Measurements from ENCODE around the gene PPA1.
"Not testable (repeated sequence)": the region's sequence is repeated elsewhere in the genome, so short reads cannot be mapped to it uniquely, and the experiment has no call there.

The PPA1 gene

DNA sequence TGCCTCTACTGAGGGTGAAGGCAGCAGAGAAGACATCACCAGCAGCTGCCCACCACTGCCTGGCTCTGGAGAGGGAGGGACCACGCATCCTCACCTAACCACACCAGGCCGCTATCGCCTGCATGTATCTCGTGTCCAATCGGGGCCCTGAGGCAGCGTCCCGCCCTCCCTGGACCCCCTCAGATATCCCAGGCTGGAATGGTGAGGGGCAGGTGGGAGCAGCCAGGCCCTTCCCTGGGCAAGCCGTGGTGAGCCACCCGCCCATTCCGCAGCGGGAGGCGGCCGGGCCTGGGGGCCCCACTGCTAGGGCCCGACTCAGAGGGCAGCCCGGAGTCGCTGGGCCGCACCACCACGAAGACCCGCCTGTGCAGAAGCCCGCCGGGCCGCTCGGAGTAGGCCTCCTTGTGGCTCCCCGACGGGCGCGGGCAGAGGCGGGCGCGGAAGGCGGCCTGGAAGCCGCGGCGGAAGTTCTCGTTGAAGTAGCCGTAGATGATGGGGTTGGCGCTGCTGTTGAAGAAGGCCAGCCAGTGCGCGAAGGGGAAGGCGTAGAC is 21.6 kb upstream of the PPA1 start:
- no peak for DNase-seq (ENCODE audit: low spot score)

DNA sequence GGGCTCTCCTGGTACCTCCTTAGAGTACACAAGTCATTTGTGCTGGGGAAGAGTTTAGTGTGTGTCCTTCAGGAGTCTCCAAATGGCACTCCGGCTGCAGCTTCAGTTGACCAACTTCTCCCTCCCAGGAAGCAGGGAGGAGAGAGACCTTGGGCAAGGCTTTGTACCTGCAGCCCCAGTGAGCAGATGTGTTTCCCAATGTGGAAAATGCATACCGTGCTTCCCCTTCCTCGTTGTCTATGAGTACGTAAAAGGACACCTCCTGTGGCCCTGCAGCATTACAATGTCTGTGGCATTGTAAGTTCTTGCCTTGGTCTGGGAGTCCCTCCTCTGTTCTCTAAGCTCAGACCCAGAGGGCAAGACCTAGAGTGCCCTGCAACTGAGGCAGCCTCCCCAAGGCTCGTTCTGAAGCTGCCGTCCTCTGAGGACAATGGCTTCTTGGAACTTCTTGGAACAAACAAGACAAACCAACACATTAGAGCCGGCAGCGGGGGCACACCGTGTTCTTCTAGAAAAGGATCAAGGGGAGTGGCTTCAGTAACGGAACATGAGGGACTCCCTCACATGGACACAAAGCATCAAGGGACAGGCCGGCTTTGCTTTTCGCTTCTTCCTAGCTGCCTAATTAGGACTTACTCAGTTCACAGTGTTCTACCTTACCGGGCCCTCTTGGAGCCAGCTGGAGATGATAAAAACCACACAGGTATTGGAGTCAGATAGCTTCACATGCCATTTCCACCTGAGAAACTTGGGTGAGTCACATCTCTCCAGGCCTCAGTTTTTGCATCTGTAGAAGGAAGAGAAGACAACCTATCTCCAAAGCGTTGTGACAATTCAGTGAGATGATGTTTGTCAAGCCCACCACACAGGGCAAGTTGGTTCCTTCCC is 20.9 kb upstream of the PPA1 start:
- no peak for DNase-seq (ENCODE audit: low spot score)

DNA sequence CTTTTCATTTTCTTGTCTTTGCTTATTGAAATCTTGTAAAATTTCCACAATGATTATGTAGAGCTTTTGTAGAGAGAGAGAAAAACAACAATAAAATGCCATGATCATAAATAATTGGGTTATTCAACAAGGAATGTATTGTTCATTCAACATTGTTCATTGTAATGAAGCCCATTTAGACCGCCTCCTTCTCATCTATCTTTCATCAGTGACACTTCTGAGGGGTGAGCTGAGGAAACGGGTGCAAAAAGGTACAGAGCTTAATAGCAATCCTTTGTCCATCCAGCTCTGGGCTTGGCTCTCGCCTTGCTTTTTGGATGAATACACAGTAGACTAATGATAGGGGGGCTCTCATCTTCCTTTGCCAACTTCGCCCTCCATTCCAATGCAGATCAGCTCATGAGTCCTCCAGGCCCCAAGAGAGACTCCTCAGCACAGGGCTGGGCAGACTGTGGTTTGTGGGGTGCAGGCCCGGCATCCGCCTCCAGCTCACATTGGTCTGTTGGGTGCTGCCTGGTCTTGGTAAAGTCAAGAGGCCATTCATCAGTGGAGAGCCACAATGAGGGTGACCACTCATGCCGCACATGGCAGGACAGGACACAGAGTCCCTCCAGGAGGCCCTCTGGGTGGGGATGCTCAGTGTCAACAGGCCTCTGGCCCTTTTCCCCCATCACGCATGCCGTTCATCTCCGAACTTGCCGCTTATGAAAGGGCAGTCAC is 17.9 kb upstream of the PPA1 start:
- DNase-seq (ENCODE audit: low spot score), result no peak

DNA sequence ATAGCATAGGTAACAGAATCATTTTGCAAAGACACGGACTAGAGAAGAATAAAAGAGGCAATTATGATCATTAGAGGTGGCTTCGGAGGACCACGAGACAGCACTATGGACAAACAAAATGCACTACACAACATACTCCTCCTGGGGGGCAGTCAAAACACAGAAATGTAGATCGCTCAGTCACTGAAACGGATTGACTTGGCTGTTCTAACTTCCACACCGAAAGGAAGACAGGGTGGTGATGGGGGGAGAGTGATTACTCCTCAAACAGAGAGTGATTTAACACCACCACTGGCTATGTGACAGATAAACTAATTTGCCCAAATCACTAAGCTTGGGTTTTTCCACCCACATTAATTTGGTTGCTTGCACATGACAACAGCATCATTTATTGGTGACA is 14.1 kb upstream of the PPA1 start:
- no peak for DNase-seq (ENCODE audit: low spot score)

DNA sequence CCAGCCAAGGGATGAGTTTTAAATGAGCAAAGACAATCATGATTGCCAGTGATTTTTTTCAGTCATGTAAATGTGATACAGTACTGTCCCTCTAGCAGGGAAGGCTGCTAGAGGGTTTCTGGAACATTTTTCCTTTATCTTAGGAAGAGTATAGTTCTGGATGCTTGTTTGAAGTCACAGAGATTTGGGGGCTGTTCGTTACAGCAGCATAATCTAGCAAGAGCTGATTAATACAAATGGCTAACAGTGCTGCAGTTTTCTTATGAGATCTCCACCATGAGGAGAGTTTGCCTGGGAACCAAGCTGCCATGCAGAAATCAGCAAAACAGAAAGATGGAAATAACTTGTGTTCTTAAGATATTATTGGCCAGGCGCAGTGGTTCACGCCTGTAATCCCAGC is 7.9 kb upstream of the PPA1 start:
- DNase-seq (ENCODE audit: low spot score), result no peak

DNA sequence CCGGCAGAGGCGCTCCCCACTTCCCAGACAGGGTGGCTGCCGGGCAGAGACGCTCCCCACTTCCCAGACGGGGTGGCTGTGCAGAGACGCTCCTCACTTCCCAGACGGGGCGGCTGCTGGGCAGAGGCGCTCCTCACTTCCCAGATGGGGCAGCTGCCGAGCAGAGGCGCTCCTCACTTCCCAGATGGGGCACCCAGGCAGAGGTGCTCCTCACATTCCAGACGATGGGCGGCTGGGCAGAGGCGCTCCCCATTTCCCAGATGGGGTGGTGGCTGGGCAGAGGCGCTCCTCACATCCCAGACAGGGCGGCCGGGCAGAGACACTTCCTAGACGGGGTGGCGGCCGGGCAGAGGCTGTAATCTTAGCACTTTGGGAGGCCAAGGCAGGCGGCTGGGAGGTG is 6.8 kb upstream of the PPA1 start:
- DNase-seq (ENCODE audit: low spot score), result not testable (repeated sequence)

DNA sequence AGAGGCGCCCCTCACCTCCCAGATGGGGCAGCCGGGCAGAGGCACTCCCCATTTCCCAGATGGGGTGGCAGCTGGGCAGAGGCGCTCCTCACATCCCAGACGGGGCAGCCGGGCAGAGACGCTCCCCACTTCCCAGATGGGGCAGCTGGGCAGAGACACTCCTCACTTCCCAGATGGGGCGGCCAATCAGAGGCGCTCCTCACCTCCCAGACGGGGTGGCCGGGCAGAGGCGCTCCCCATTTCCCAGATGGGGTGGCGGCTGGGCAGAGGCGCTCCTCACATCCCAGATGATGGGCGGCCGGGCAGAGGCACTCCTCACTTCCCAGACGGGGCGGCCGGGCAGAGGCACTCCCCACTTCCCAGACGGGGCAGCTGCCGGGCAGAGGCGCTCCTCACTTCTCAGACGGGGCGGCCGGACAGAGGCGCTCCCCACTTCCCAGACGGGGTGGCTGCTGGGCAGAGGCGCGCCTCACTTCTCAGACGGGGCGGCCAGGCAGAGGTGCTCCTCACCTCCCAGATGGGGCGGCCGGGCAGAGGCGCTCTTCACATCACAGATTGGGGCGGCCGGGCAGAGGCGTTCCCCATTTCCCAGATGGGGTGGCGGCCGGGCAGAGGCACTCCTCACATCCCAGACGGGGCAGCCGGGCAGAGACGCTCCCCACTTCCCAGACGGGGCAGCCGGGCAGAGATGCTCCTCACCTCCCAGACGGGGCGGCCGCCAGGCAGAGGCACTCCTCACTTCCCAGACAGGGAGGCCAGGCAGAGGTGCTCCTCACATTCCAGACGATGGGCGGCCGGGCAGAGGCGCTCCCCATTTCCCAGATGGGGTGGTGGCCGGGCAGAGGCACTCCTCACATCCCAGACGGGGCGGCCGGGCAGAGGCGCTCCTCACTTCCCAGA is 6.1 kb upstream of the PPA1 start:
- not testable (repeated sequence) for DNase-seq (ENCODE audit: low spot score)

DNA sequence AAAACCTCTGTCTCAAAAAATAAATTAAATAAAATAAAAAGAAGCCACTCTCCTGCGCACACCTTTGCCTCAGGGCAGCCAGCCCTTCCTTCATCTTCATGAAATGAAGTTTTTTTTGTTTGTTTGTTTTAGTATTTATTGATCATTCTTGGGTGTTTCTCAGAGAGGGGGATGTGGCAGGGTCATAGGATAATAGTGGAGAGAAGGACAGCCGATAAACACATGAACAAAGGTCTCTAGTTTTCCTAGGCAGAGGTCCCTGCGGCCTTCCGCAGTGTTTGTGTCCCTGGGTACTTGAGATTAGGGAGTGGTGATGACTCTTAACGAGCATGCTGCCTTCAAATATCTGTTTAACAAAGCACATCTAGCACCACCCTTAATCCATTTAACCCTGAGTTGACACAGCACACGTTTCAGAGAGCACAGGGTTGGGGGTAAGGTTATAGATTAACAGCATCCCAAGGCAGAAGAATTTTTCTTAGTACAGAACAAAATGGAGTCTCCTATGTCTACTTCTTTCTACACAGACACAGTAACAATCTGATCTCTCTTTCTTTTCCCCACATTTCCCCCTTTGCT is 4.8 kb upstream of the PPA1 start:
- DNase-seq (ENCODE audit: low spot score), result not testable (repeated sequence)

DNA sequence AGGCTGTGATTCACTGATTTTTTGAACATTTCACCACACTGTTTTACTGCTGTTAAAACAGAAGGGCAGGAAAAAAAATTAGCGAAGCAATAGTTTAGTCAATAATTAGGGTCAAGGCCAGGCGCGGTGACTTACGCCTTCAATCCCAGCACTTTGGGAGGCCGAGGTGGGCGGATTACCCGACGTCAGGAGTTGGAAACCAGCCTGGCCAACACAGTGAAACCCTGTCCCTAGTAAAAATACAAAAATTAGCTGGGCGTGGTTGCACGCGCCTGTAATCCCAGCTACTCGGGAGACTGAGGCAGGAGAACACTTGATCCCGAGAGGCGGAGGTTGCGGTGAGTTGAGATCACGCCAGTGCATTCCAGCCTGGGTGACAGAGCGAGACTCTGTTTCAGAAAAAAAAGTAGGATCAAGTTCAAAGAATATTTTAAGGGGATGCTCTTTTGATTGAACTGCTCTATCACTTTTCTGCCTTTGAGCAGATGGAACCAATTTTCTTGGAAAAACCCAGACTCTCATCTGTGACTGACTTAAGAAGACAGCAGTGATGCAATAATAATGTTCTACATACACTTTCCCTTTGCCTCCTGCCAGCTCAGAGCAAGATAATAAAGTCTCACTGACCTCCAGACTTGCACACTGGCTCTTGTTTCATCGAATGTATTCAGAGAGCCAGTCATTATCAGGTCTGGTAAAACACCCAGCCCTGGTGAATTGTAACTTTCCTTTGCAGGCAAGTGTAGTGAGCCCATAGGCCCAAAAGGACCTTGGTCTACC is 1.6 kb upstream of the PPA1 start:
- DNase-seq (ENCODE audit: low spot score), result no peak

DNA sequence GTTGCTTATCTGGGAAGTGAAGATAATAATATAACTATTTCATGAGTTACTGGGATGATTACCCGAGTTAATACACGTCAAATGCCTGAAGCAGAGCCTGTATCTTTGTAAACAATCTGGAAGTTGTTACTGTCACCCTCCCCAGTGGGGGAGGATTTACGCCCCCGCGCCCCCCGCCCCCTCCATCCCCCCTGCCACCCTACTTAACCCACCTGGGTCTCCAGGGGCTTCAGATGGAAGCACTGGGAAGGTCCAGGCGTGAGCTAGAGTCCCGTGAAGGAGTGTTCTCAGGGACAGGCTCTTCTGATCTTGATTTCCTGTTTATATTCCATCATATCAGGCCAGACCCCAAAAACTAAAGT is 691 bp upstream of the PPA1 start:
- DNase-seq (ENCODE audit: low spot score), result no peak

DNA sequence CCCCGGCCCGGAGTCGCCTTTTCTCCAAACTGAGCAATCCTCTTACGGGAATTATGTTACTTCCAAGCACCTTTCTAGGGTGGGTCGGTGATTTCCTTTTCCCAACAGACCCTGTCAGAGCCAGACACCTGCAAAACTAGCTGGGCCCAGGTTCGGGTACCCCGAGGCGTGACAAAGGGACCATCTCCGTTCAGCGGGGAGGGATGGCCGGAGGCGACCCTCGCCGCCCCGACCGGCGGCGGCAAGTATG is 445 bp downstream of the PPA1 start:
- DNase-seq (ENCODE audit: low spot score), result no peak

DNA sequence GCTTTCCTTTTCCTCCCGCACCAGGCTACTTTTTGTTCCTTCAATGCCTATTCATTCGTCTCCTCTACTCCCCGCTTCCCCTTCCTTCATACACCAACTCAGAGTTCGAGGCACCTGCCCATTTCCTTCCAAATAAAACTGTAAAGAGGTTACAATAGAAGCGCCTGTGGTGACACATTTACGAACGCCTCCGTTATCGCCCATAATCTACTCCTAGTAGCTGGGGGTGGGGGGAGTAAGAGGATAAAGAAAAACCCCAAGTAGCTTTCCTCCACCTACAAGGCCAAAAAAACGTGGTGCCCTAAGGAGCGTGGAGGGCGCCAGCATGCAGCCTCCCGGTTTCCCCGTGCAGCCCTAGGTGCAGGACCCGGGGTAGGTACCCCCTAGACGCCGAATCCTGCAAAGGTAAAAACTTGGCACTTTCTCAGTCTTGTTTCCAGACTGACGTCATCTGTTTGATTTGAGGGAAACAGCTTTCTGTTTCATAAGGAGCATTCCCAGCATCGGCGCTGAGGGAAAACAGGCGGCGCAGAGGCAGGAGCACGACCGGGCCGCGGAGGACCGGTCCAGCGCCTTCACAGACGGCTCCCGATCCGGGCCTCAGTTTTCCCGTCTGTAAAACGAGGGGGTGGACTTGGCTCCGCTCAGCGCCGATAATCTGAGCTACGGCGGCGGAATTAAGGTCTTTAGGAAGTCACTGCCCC is 922 bp downstream of the PPA1 start:
- no peak for DNase-seq (ENCODE audit: low spot score)

DNA sequence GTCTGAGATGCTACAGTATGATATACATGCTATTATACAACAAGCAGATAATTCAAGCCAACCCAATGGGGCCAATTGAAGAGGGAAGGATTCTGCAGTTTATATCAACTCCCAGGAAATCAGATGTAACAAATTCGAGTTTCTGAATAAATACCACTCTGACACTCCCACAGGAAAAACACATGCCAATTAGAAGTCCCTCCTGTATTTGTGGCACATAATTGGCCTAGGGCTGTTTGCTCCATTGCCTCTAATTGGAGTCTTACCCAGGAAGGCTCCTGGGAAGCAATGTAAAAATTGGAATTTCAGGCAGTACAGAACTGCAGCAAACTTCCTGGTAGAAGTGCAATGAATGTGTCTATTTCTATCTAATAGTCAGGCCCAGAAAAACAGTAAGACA is 4.7 kb downstream of the PPA1 start:
- no peak for DNase-seq (ENCODE audit: low spot score)

DNA sequence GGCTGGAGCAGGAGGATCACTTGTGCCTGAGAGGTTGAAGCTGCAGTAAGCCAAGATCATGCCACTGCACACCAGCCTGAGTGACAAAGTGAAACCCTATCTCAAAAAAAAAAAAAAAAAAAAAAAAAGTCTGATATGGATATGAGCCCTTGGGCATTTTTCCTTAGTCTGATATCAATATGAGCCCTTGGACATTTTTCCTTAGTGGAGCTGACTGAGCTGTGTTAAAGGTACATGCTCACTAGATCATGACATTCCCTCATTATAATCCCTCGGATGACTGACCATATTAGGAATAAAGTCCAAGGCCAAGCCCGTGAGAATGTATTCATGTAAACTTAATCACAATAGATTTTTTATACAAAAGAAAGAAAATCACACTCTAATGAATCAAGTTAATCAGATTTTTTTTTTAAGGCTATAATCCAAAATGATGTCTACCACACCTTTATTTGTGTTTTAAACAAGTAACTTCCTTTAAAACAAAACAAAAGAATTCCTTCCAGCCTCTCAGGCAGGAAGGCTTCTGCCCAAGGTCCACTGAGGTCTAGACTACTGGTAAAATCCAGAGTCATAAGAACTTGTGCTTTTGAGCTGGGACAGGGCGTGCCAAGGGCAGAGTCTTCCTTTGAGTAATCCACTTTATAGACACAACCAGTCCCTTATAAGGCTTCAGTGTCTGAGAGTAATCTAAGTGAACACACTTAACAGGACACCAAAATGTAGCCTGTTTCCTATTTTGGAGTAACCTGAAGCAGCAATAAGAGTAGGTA is 5.5 kb downstream of the PPA1 start:
- DNase-seq (ENCODE audit: low spot score), result no peak

DNA sequence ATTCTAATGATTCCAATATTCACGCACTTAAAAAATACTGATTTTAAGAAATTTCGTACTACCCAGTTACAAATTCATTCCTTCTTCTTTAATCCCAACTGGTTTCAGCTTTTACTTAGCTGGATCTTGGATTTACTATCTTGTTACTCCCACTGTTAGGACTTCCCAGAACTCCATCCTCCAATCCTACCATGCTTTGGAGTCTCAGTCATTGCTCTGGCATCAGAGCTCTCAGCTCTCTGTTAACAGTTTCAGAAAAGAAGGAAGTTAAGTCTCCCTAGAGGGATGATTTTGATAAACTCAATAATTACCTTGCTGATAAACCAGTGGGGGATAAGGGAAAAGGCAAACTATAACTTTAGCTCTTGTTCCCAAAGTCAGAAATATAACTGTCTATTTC is 9.5 kb downstream of the PPA1 start:
- DNase-seq (ENCODE audit: low spot score), result no peak

DNA sequence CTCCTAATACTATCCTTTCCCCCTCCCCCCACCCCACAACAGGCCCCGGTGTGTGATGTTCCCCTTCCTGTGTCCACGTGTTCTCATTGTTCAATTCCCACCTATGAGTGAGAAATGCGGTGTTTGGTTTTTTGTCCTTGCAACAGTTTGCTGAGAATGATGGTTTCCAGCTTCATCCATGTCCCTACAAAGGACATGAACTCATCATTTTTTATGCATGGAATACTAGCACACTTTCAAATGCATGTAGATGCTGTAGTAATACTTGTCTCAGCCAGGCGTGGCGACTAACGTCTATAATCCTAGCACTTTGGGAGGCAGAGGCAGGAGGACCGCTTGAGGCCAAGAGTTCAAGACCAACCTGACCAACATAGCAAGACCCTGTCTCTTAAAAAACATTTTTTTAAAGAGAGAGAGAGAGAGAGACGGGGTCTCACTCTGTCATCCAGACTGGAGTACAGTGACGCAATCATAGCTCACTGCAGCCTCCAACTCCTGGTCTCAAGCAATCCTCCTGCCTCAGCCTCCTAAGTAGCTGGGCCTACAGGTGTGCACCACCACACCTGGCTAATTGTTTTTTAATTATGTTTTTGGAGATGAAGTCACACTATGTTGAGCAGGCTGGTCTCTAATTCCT is 10.3 kb downstream of the PPA1 start:
- DNase-seq (ENCODE audit: low spot score), result not testable (repeated sequence)

DNA sequence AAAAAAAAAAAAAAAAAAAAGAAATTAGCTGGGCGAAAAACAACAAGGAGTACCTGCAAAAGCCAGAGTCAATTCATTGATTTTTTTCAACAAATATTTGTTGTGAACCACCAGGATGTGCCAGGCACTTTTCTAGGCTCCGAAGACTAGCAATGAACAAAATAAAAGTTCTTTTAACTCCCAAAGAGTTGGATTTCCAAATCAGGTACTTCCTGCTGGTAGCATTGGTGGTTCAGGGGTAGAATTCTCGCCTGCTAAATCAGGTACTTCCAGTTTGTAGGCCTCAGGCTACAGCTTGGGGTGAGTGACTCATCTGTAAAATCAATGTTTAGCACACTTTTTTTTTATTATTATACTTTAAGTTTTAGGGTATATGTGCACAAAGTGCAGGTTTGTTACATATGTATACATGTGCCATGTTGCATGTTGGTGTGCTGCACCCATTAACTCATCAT is 10.9 kb downstream of the PPA1 start:
- DNase-seq (ENCODE audit: low spot score), result no peak

DNA sequence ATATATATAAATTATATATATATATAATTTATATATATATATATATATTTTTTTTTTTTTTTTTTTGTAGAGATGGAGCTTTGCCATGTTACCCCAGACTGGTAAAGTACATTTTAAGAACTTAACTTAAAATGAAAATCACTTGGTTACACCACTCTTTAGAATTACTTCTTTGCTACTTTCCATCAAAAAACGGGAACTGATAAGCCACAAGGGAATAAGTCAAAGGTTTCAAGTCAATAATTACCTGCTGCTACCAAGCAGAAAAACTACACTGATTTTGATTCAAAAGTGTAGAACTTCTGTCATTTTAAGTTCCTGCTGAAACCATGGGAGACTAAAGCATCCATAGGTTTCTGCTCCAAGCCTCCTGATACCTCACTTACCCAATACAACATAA is 12.2 kb downstream of the PPA1 start:
- no peak for DNase-seq (ENCODE audit: low spot score)

DNA sequence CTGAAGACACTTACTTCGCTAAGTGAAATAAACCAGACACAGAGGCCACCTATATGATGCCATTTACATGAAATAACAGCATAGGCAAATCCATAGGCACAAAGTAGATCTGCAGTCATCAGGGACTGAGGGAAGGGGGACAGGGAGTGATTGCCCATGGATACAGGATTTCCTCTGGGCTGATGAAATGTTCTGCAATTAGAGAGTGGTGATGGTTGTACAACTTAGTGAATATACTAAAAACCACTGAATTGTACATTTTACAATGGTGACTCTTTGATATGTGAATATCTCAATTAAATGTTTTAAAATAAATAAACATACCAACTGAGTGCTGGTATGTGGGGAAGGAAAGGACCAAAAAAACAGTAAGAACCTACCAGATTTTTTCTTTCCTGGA is 20.4 kb downstream of the PPA1 start:
- DNase-seq (ENCODE audit: low spot score), result no peak

All from COLO829 (cell line).